Natural killer cell (primary cell): Measurements from ENCODE around the gene RBKS. TPM values are rescaled to one million over a fixed set of nuclear protein-coding genes. Genes with fewer than 3 reads are reported as not detected.

Experiments
- ATAC-seq, 3 donors: fragments of 150-1000 bp in 2 of 3; fragments of 200-7000 bp in 1 of 3; cut with Tn5 transposase; 1 replicate in 1 of 3; 2 replicates in 2 of 3; pipeline ENCODE4 v1.10.0; 2021; ENCODE audit warnings: mild to moderate bottlenecking in 2 of 3, moderate library complexity in 2 of 3
- DNase-seq, 2 donors: peaks; one replicate each; pipeline versions ENCODE4 v3.0.0 to v3.0.0-alpha.2; 2013 to 2021; ENCODE audit warnings: mixed read lengths in 1 of 2
- H3K27ac ChIP-seq: one replicate; pipeline ENCODE4 v1.5.1; 2013; ENCODE audit warnings: mild to moderate bottlenecking, low read length
- H3K27me3 ChIP-seq: one replicate; pipeline ENCODE4 v1.6.1; 2013; ENCODE audit warnings: low read length; ENCODE audit not compliant: control insufficient read depth, insufficient read depth
- H3K36me3 ChIP-seq: one replicate; pipeline ENCODE4 v1.6.1; 2013; ENCODE audit warnings: low read length; ENCODE audit not compliant: control insufficient read depth, insufficient read depth
- H3K4me1 ChIP-seq: one replicate; pipeline ENCODE4 v1.6.1; 2013; ENCODE audit warnings: low read length; ENCODE audit not compliant: control insufficient read depth, insufficient read depth
- H3K4me3 ChIP-seq: one replicate; pipeline ENCODE4 v1.5.1; 2013; ENCODE audit warnings: low read length
- H3K9me3 ChIP-seq: one replicate; pipeline ENCODE4 v1.6.1; 2013; ENCODE audit warnings: low read length; ENCODE audit not compliant: control insufficient read depth, insufficient read depth
- H3K27ac Mint-ChIP-seq, 2 donors: one replicate each; pipeline ENCODE4 v1.8.0; 2022; ENCODE audit warnings: mild to moderate bottlenecking in 2 of 2, mixed read lengths in 2 of 2, moderate library complexity in 1 of 2
- H3K27me3 Mint-ChIP-seq, 2 donors: one replicate each; pipeline ENCODE4 v1.8.0; 2022; ENCODE audit warnings: low read depth in 2 of 2, mixed read lengths in 2 of 2
- H3K36me3 Mint-ChIP-seq: one replicate; pipeline ENCODE4 v1.8.0; 2022; ENCODE audit warnings: mixed read lengths
- H3K4me1 Mint-ChIP-seq, 2 donors: one replicate each; pipeline ENCODE4 v1.8.0; 2022; ENCODE audit warnings: mixed read lengths in 2 of 2
- H3K4me3 Mint-ChIP-seq: one replicate; pipeline ENCODE4 v1.8.0; 2022; ENCODE audit warnings: mild to moderate bottlenecking, moderate library complexity, mixed read lengths
- H3K9me3 Mint-ChIP-seq, 2 donors: one replicate each; pipeline ENCODE4 v1.8.0; 2022; ENCODE audit warnings: mixed read lengths in 2 of 2
- CTCF ChIP-seq: fragments of 200-600 bp; IDR thresholded peaks from one replicate; pipeline ENCODE4 v1.8.0; 2022; ENCODE audit warnings: antibody characterized with exemption
- WGBS: methylation state at CpG from one replicate; pipeline ENCODE4 v1.1.7; 2013; ENCODE audit warnings: missing lambda C conversion rate; ENCODE audit not compliant: insufficient coverage; 5-methylcytosine and 5-hydroxymethylcytosine counted together
- intact Hi-C: fragments of 100-400 bp; cut with micrococcal nuclease; formaldehyde crosslinking; loops from one replicate; pipeline ENCODE4 v1.14.2; 2022
- total RNA-seq, 4 donors: library from RNA; stranded (reverse); fragments of 120-200 nt in 1 of 4; gene quantifications; one replicate each; pipeline versions ENCODE4 v1.2.3 to v1.2.4, GENCODE V29; 2013 to 2022

Gene RBKS
- total RNA-seq, 3 donors from 2014 or later (not counting 1 experiment from before 2014, with no cell fraction given): 11.5 to 20.9 (median 12.8) TPM

- no peak for DNase-seq
- H3K4me1 ChIP-seq: no peaks in the 10 kb centered on the region
- no peaks in the 10 kb centered on the region for H3K4me1 Mint-ChIP-seq
- H3K9me3 ChIP-seq: peaks cover 2% of the 10 kb centered on the region
- no peak overlapping the region for H3K4me3 Mint-ChIP-seq
- TF ChIP-seq CTCF: no peak
- H3K27ac Mint-ChIP-seq: no peak overlapping the region
- intact Hi-C loops: no loop called here
- ATAC-seq: no peak
- H3K27ac ChIP-seq: no peak overlapping the region
- no peaks in the 10 kb centered on the region for H3K36me3 ChIP-seq
- no peaks in the 10 kb centered on the region for H3K27me3 Mint-ChIP-seq
- peaks cover 7% of the 10 kb centered on the region for H3K36me3 Mint-ChIP-seq
- peaks cover 0 to 3% of the 10 kb centered on the region in 2 donors for H3K9me3 Mint-ChIP-seq
- H3K27me3 ChIP-seq: no peaks in the 10 kb centered on the region
- no peak overlapping the region for H3K4me3 ChIP-seq
- 96% methylated on average over 1 of the region's 1 CpG for WGBS
These were observed 68.1 kb downstream of the RBKS start for GRCh38 chr2:27822049-27822448.

- Mint-ChIP-seq H3K27me3 (peaks cover 0 to 4% of the 10 kb centered on the region in 2 donors), H3K4me1 (peaks cover 0 to 3% of the 10 kb centered on the region in 2 donors), H3K27ac (no peak overlapping the region), H3K4me3 (no peak overlapping the region), H3K36me3 (no peaks in the 10 kb centered on the region), H3K9me3 (no peaks in the 10 kb centered on the region)
- Histone ChIP-seq H3K4me3 (no peak overlapping the region), H3K36me3 (no peaks in the 10 kb centered on the region), H3K27ac (no peak overlapping the region), H3K4me1 (no peaks in the 10 kb centered on the region), H3K9me3 (no peaks in the 10 kb centered on the region), H3K27me3 (no peaks in the 10 kb centered on the region)
- DNase-seq: no peak
- no peak for ATAC-seq
- 92% methylated on average over 4 of the region's 4 CpGs for WGBS
- intact Hi-C loops: no loop called here
- TF ChIP-seq CTCF: no peak
These were observed 74.2 kb downstream of the RBKS start for GRCh38 chr2:27815860-27816438.

- H3K9me3 Mint-ChIP-seq: no peaks in the 10 kb centered on the region
- 80% methylated on average over 1 of the region's 1 CpG for WGBS
- Histone ChIP-seq H3K9me3 (no peaks in the 10 kb centered on the region), H3K27me3 (no peaks in the 10 kb centered on the region), H3K36me3 (no peaks in the 10 kb centered on the region), H3K4me3 (no peak overlapping the region), H3K4me1 (no peaks in the 10 kb centered on the region), H3K27ac (no peak overlapping the region)
- peaks cover 0 to 4% of the 10 kb centered on the region in 2 donors for H3K27me3 Mint-ChIP-seq
- no peak overlapping the region for H3K27ac Mint-ChIP-seq
- DNase-seq (no peak), ATAC-seq (no peak)
- TF ChIP-seq CTCF: no peak
- H3K36me3 Mint-ChIP-seq: no peaks in the 10 kb centered on the region
- intact Hi-C loops: no loop called here
- H3K4me1 Mint-ChIP-seq: peaks cover 0 to 6% of the 10 kb centered on the region in 2 donors
- H3K4me3 Mint-ChIP-seq: no peak overlapping the region
These were observed 75.4 kb downstream of the RBKS start for GRCh38 chr2:27814758-27815157.

GRCh38 chr2:27811768-27812167 is 78.4 kb downstream of the RBKS start:
- no peak for ATAC-seq
- no peaks in the 10 kb centered on the region for H3K27me3 ChIP-seq
- DNase-seq: no peak
- H3K36me3 Mint-ChIP-seq: no peaks in the 10 kb centered on the region
- WGBS: 100% methylated on average over 1 of the region's 1 CpG
- no peak overlapping the region for H3K27ac ChIP-seq
- H3K4me3 Mint-ChIP-seq: no peak overlapping the region
- no peaks in the 10 kb centered on the region for H3K9me3 ChIP-seq
- intact Hi-C loops: no loop called here
- no peaks in the 10 kb centered on the region for H3K9me3 Mint-ChIP-seq
- TF ChIP-seq CTCF: no peak
- no peaks in the 10 kb centered on the region for H3K36me3 ChIP-seq
- peaks cover 0 to 4% of the 10 kb centered on the region in 2 donors for H3K27me3 Mint-ChIP-seq
- H3K4me1 ChIP-seq: no peaks in the 10 kb centered on the region
- no peak overlapping the region for H3K27ac Mint-ChIP-seq
- H3K4me1 Mint-ChIP-seq: peaks cover 0 to 6% of the 10 kb centered on the region in 2 donors
- H3K4me3 ChIP-seq: no peak overlapping the region
